Sigmoid colon (tissue), 4 donors: ENCODE results near the gene NPIPA2.
"Not testable (repeated sequence)": the region's sequence is repeated elsewhere in the genome, so short reads cannot be mapped to it uniquely, and the experiment has no call there.

Experiments used
- CTCF ChIP-seq, 4 experiments: fragments of 450-650 bp in 3 of 4; fragments of 200-600 bp in 1 of 4; IDR thresholded peaks; one replicate each; pipeline ENCODE4 v1.5.1; 2016 to 2019; ENCODE audit warnings: antibody characterized with exemption in 4 of 4, mild to moderate bottlenecking in 3 of 4, moderate library complexity in 2 of 4
- EP300 ChIP-seq, 4 donors: sonication (generic); formaldehyde crosslinking; IDR thresholded peaks; one replicate each; pipeline ENCODE4 v1.6.1; 2017; ENCODE audit warnings: antibody characterized with exemption in 4 of 4
- POLR2A ChIP-seq, 2 donors: fragments of 450-650 bp; IDR thresholded peaks; one replicate each; pipeline ENCODE4 v1.6.1; 2016; ENCODE audit warnings: antibody characterized with exemption in 2 of 2, mild to moderate bottlenecking in 2 of 2, moderate library complexity in 2 of 2
- POLR2AphosphoS5 ChIP-seq, 4 donors: sonication (generic); formaldehyde crosslinking; IDR thresholded peaks; one replicate each; pipeline ENCODE4 v1.6.1; 2017; ENCODE audit warnings: antibody characterized with exemption in 4 of 4

- TF ChIP-seq CTCF, POLR2A, EP300, POLR2AphosphoS5 (IDR thresholded peaks at IDR 0.05): not testable (repeated sequence)
Observed at GRCh38 chr16:14813890-14814289, 71.6 kb downstream of the NPIPA2 start.
